ENCODE data around the gene CYREN. TPM values are rescaled to one million over a fixed set of nuclear protein-coding genes. Genes with fewer than 3 reads are reported as not detected.

The CYREN gene
- total RNA-seq, 1 donor from 2014 or later = 44.4 TPM

- H3K27ac Mint-ChIP-seq = no peak overlapping the region
- no peak overlapping the region for H3K4me3 Mint-ChIP-seq
- DNase-seq (ENCODE audit: low spot score in 2 of 2, unreplicated experiment in 2 of 2) = no peak
- H3K9me3 Mint-ChIP-seq = peaks cover 31% of the 10 kb centered on the region
- H3K27me3 Mint-ChIP-seq (ENCODE audit: low read depth) = no peaks in the 10 kb centered on the region
- peaks cover 3% of the 10 kb centered on the region for H3K4me1 Mint-ChIP-seq
- TF ChIP-seq CTCF (IDR thresholded peaks at IDR 0.05; ENCODE audit: unreplicated experiment) = no peak
- peaks cover 2% of the 10 kb centered on the region for H3K36me3 Mint-ChIP-seq
Observed at GRCh38 chr7:135151132-135151531, 19.4 kb downstream of the CYREN start.

GRCh38 chr7:135150072-135150782, 20.3 kb downstream of the CYREN start:
- Mint-ChIP-seq H3K27me3 (ENCODE audit: low read depth) (no peaks in the 10 kb centered on the region), H3K9me3 (peaks cover 23% of the 10 kb centered on the region), H3K36me3 (no peaks in the 10 kb centered on the region), H3K4me1 (peaks cover 3% of the 10 kb centered on the region), H3K27ac (no peak overlapping the region), H3K4me3 (no peak overlapping the region)
- no peak for DNase-seq (ENCODE audit: low spot score in 2 of 2, unreplicated experiment in 2 of 2)
- no peak for TF ChIP-seq CTCF (IDR thresholded peaks at IDR 0.05; ENCODE audit: unreplicated experiment)

GRCh38 chr7:135147899-135148721, 22.4 kb downstream of the CYREN start, which contains the start of gene TMEM140:
Gene TMEM140, plus strand, starts transcription at chr7:135148072. Its CDS starts 16,370 bp downstream, at chr7:135164442.
- no peak for DNase-seq (ENCODE audit: low spot score in 2 of 2, unreplicated experiment in 2 of 2)
- no peak within 1 kb of the TSS for H3K4me3 Mint-ChIP-seq
- no peaks in the 10 kb centered on the region for H3K36me3 Mint-ChIP-seq
- H3K27me3 Mint-ChIP-seq (ENCODE audit: low read depth) = no peaks in the 10 kb centered on the region
- no peak for TF ChIP-seq CTCF (IDR thresholded peaks at IDR 0.05; ENCODE audit: unreplicated experiment)
- peaks cover 3% of the 10 kb centered on the region for H3K4me1 Mint-ChIP-seq
- H3K27ac Mint-ChIP-seq = no peak within 1 kb of the TSS
- peaks cover 4% of the 10 kb centered on the region for H3K9me3 Mint-ChIP-seq

GRCh38 chr7:135147341-135147898, 23.1 kb downstream of the CYREN start:
- no peak for DNase-seq (ENCODE audit: low spot score in 2 of 2, unreplicated experiment in 2 of 2)
- no peaks in the 10 kb centered on the region for H3K36me3 Mint-ChIP-seq
- H3K4me3 Mint-ChIP-seq = no peak overlapping the region
- no peak overlapping the region for H3K27ac Mint-ChIP-seq
- H3K27me3 Mint-ChIP-seq (ENCODE audit: low read depth) = no peaks in the 10 kb centered on the region
- H3K9me3 Mint-ChIP-seq = no peaks in the 10 kb centered on the region
- peaks cover 3% of the 10 kb centered on the region for H3K4me1 Mint-ChIP-seq
- no peak for TF ChIP-seq CTCF (IDR thresholded peaks at IDR 0.05; ENCODE audit: unreplicated experiment)

GRCh38 chr7:135143885-135144668, 26.4 kb downstream of the CYREN start:
- H3K36me3 Mint-ChIP-seq = no peaks in the 10 kb centered on the region
- H3K4me3 Mint-ChIP-seq = no peak overlapping the region
- TF ChIP-seq CTCF (IDR thresholded peaks at IDR 0.05; ENCODE audit: unreplicated experiment) = no peak
- H3K27ac Mint-ChIP-seq = no peak overlapping the region
- H3K4me1 Mint-ChIP-seq = peaks cover 3% of the 10 kb centered on the region
- H3K9me3 Mint-ChIP-seq = peaks cover 17% of the 10 kb centered on the region
- DNase-seq (ENCODE audit: low spot score in 2 of 2, unreplicated experiment in 2 of 2) = no peak
- H3K27me3 Mint-ChIP-seq (ENCODE audit: low read depth) = no peaks in the 10 kb centered on the region

Measured in mesothelial cell of epicardium (in vitro differentiated cells).